ENCODE results near the gene SLC25A13.
A peak's percentile ranks its signal among the peaks of the same experiment; 100 is the strongest.

The SLC25A13 gene

GRCh38 chr7:96093435-96093834 is 228.5 kb downstream of the SLC25A13 start:
- no peak for DNase-seq (ENCODE audit: low read depth in 3 of 3)

GRCh38 chr7:96090756-96091155 is 231.1 kb downstream of the SLC25A13 start:
- no peak for DNase-seq (ENCODE audit: low read depth in 3 of 3)

DNA sequence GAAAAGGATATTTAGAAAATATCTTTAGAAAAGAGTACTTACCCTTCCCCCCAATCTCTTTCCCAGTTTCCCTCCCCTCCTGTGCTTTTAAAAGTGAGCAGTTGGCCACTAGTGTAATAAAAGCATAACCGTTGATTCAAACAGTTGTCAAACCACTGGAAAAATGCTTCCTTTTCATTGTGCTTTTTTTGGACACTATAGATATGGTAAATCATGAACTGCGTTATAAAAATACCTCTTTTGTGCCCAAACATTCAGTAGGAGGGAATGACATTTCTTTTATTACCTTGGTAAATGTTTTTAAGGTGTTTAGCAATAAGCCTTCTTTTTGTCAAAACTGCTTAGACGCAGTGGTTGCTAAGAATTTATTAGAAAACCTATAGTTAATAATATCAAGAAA is 232.4 kb downstream of the SLC25A13 start:
- DNase-seq (ENCODE audit: low read depth in 3 of 3): no peak

DNA sequence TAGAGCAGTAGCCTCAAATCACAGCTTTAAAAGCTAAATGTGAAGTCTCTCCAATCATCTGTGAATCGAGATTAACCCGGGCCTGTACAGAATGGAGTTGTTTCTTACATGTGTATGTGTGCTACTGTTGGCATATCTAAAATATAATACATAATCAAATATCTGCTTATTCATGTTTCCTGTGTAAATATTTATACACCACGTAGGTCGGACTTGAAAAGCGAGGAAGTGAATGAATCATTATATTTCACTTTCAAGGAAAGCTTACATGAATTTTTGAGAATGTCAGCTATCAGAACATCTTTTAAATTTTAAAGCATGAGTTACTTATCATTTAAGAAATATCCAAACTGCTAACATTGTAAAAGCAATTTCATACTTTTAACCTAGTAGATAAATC is 233.3 kb downstream of the SLC25A13 start:
- no peak for DNase-seq (ENCODE audit: low read depth in 3 of 3)

DNA sequence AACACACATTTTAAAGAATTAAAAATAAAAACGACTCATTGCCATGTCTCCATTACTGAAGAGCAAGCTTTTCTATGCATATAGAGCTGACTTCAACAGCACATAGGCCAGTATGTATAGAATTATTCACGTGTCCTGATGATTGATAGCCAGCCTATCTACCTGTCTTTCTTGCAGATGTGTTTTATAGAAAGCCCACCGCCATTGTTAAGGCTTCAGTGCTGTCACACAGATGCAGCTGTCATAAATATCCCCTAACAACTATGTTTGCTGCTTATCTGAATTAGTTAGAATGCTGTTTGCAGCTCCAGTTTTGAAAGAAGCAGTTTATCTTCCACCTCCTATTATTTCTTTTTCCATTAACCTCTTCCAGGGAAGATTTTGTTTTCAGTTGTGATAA is 235.9 kb downstream of the SLC25A13 start:
- DNase-seq (ENCODE audit: low read depth in 3 of 3): no peak

DNA sequence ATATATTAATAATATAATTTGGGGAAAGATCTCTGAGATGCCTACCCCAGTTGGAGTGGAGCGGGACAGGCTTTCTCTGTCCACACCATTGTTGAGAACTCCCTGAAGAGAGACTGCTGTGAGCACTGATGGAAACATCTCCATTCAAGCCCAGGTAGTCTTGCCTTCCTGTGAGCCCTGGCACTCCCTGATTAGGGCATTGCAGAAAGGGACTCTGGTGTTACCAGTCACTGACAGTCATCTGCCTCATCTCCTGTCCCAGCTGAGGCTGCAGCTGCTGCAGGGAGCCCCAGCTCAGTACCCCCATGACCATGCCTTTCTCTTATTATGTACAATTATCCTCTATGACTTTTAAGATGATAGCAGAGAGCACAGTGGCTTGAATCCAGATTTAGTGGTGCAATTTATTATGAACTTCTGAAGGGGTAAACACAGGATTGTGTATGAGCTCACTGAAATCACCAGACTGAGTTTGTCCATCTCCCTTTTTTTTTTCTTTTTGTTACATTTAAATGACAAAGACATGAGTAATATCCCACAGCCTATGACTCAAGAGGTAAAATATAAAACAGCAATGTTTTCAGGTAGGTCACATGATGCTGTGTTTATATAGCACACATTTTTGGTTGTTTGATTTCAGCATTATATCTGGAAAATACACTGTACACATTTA is 236.9 kb downstream of the SLC25A13 start:
- DNase-seq (ENCODE audit: low read depth in 3 of 3): no peak

GRCh38 chr7:96080027-96080426 is 241.9 kb downstream of the SLC25A13 start:
- DNase-seq (ENCODE audit: low read depth in 3 of 3): no peak

DNA sequence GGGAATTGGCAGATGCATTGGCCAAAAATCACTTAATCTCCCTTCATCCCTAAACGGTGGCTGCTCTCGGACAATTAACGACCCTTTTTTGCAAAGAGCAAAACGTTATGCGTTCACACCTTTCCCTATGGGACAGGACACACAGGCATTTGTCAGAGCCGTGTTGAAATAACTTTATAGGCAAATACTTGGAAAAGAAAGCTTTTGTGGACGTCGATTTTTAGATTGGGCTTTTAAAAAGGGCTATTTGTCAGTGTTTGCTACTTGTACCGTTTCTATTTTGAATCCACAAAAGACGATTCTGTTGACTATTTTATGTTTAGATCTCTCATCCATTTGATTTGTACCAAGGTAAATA is 245.6 kb downstream of the SLC25A13 start:
- no peak for DNase-seq (ENCODE audit: low read depth in 3 of 3)

GRCh38 chr7:96075510-96076349 is 246.2 kb downstream of the SLC25A13 start:
- DNase-seq (ENCODE audit: low read depth in 3 of 3): peak; percentile 6 to 18 (median 15)

GRCh38 chr7:96074871-96075270 is 247.0 kb downstream of the SLC25A13 start:
- DNase-seq (ENCODE audit: low read depth in 3 of 3): no peak
